IMR-90 (cell line): ENCODE results near the gene WAC. TPM values are rescaled to one million over a fixed set of nuclear protein-coding genes. Genes with fewer than 3 reads are reported as not detected.

ENCODE experiments used
- ATAC-seq: fragments of 200-7000 bp; cut with Tn5 transposase; 2 replicates; pipeline ENCODE4 v1.9.1; 2020; ENCODE audit warnings: low read depth, mild to moderate bottlenecking, moderate library complexity
- BruUV-seq: library from RNA; stranded (reverse); fragments of 400-500 nt; replicated peaks from 2 replicates; lab custom pipeline; 2021; lab: Mats Ljungman, UMichigan
- CTCF ChIA-PET: fragments of 300-600 bp; formaldehyde crosslinking; extraction: SDS; loops from one replicate; lab custom pipeline; 2021; ENCODE audit warnings: antibody characterized with exemption; lab: Yijun Ruan, JAX
- POLR2A ChIA-PET: fragments of 300-600 bp; sonication (Branson Sonifier 250); formaldehyde crosslinking; loops from one replicate; lab custom pipeline; 2022; ENCODE audit warnings: antibody characterized with exemption; ENCODE audit not compliant: unreplicated experiment; lab: Charles Lee
- DNase-seq: peaks from one replicate; pipeline ENCODE4 v3.0.0; 2013
- H2AFZ ChIP-seq: replicated peaks from 2 replicates; pipeline ENCODE3; 2013; ENCODE audit warnings: low read length, mild to moderate bottlenecking; ENCODE audit not compliant: poor library complexity
- H2AK5ac ChIP-seq: 2 replicates; pipeline ENCODE4 v1.6.1; 2013; ENCODE audit warnings: low read depth, low read length, inconsistent platforms
- H2AK9ac ChIP-seq: replicated peaks from 2 replicates; pipeline ENCODE3; 2013; ENCODE audit warnings: mild to moderate bottlenecking, low read depth, low read length, moderate library complexity; ENCODE audit not compliant: poor library complexity
- H2BK120ac ChIP-seq: 2 replicates; pipeline ENCODE4 v1.6.1; 2013; ENCODE audit warnings: low read depth, low read length, inconsistent platforms
- H2BK15ac ChIP-seq: 3 replicates; pipeline ENCODE4 v1.6.1; 2013; ENCODE audit warnings: low read depth, low read length, inconsistent platforms
- H2BK20ac ChIP-seq: 2 replicates; pipeline ENCODE4 v1.6.1; 2013; ENCODE audit warnings: low read depth, mild to moderate bottlenecking, inconsistent platforms, low read length, moderate library complexity
- H2BK5ac ChIP-seq: 2 replicates; pipeline ENCODE4 v1.6.1; 2013; ENCODE audit warnings: mild to moderate bottlenecking, low read depth, low read length, inconsistent platforms; ENCODE audit not compliant: poor library complexity, severe bottlenecking
- H3K14ac ChIP-seq: replicated peaks from 2 replicates; pipeline ENCODE4 v1.6.1; 2013; ENCODE audit warnings: low read depth, low read length, inconsistent platforms
- H3K18ac ChIP-seq: 2 replicates; pipeline ENCODE4 v1.6.1; 2013; ENCODE audit warnings: low read depth, low read length, control low read depth
- H3K23ac ChIP-seq: 2 replicates; pipeline ENCODE4 v1.6.1; 2013; ENCODE audit warnings: low read depth, low read length, inconsistent platforms
- H3K27ac ChIP-seq: 2 replicates; pipeline ENCODE4 v1.5.1; 2013; ENCODE audit warnings: mild to moderate bottlenecking, control low read depth, low read length; ENCODE audit not compliant: insufficient read depth
- H3K27me3 ChIP-seq: 2 replicates; pipeline ENCODE4 v1.6.1; 2013; ENCODE audit warnings: low read length; ENCODE audit not compliant: control insufficient read depth, insufficient read depth
- H3K36me3 ChIP-seq: 2 replicates; pipeline ENCODE4 v1.6.1; 2013; ENCODE audit warnings: low read length, mixed read lengths; ENCODE audit not compliant: control insufficient read depth, insufficient read depth
- H3K4ac ChIP-seq: 2 replicates; pipeline ENCODE4 v1.6.1; 2013; ENCODE audit warnings: low read depth, low read length, inconsistent platforms
- H3K4me1 ChIP-seq: 2 replicates; pipeline ENCODE4 v1.6.1; 2013; ENCODE audit warnings: low read length, mixed read lengths; ENCODE audit not compliant: control insufficient read depth, insufficient read depth
- H3K4me2 ChIP-seq: 2 replicates; pipeline ENCODE4 v1.6.1; 2013; ENCODE audit warnings: low read depth, mild to moderate bottlenecking, control low read depth, low read length, moderate library complexity
- H3K4me3 ChIP-seq: 2 replicates; pipeline ENCODE4 v1.5.1; 2013; ENCODE audit warnings: low read depth, mild to moderate bottlenecking, control low read depth, low read length, moderate library complexity; ENCODE audit not compliant: insufficient read depth
- H3K56ac ChIP-seq: 2 replicates; pipeline ENCODE4 v1.6.1; 2013; ENCODE audit warnings: low read length, inconsistent platforms; ENCODE audit not compliant: insufficient read depth; ENCODE audit errors: extremely low read depth
- H3K79me1 ChIP-seq, 2 experiments: 2 replicates each; pipeline ENCODE4 v1.6.1; 2013; ENCODE audit warnings: low read length in 2 of 2, inconsistent platforms in 1 of 2, low read depth in 1 of 2
- H3K9ac ChIP-seq: 2 replicates; pipeline ENCODE4 v1.6.1; 2013; ENCODE audit warnings: low read depth, low read length, control low read depth
- H3K9me1 ChIP-seq: 2 replicates; pipeline ENCODE4 v1.6.1; 2013; ENCODE audit warnings: low read length, inconsistent platforms; ENCODE audit not compliant: insufficient read depth
- H3K9me3 ChIP-seq: 2 replicates; pipeline ENCODE4 v1.6.1; 2013; ENCODE audit warnings: low read length; ENCODE audit not compliant: control insufficient read depth, insufficient read depth
- H4K20me1 ChIP-seq: 2 replicates; pipeline ENCODE4 v1.6.1; 2013; ENCODE audit warnings: low read length, inconsistent platforms; ENCODE audit not compliant: insufficient read depth
- H4K5ac ChIP-seq: 2 replicates; pipeline ENCODE4 v1.6.1; 2013; ENCODE audit warnings: mild to moderate bottlenecking, low read depth, low read length, control low read depth
- H4K8ac ChIP-seq, 2 experiments: 2 replicates each; pipeline ENCODE4 v1.6.1; 2013; ENCODE audit warnings: low read depth in 2 of 2, low read length in 2 of 2, control low read depth in 1 of 2, inconsistent platforms in 1 of 2
- H4K91ac ChIP-seq: 2 replicates; pipeline ENCODE4 v1.6.1; 2013; ENCODE audit warnings: low read depth, low read length, inconsistent platforms; ENCODE audit not compliant: insufficient read depth
- CHD1 ChIP-seq: IDR thresholded peaks from 2 replicates; pipeline ENCODE4 v1.6.1; 2012; ENCODE audit warnings: low read depth, low read length, improper control_type of control experiment
- RFX5 ChIP-seq: IDR thresholded peaks from 2 replicates; pipeline ENCODE4 v1.8.0; 2012; ENCODE audit warnings: low read depth, mild to moderate bottlenecking, low read length, moderate library complexity
- USF2 ChIP-seq: fragments of 150-350 bp; IDR thresholded peaks from 2 replicates; pipeline ENCODE4 v1.6.1; 2017; ENCODE audit warnings: mild to moderate bottlenecking, antibody characterized with exemption, low read length, low read depth
- WGBS, 2 experiments: methylation state at CpG; one replicate each; pipeline versions ENCODE4 v1.1.5 to v1.1.7; 2013; ENCODE audit warnings: missing lambda C conversion rate in 2 of 2; ENCODE audit not compliant: insufficient read length in 1 of 2; ENCODE audit errors: extremely low coverage in 2 of 2; 5-methylcytosine and 5-hydroxymethylcytosine counted together
- dilution Hi-C: fragments of 300-500 bp; cut with HindIII; formaldehyde crosslinking; loops from one replicate; pipeline ENCODE4 v1.14.3; 2018; ENCODE audit warnings: low sequenced_read_pairs; ENCODE audit not compliant: unreplicated experiment
- in situ Hi-C: fragments of 300-500 bp; cut with MboI; formaldehyde crosslinking; loops from 3 replicates; pipeline ENCODE4 v1.14.3; 2019; ENCODE audit warnings: low sequenced_read_pairs, inconsistent platforms, mixed read lengths
- intact Hi-C: fragments of 100-400 bp; cut with micrococcal nuclease; formaldehyde crosslinking; loops from 2 replicates; pipeline ENCODE4 v1.10.0; 2022
- polyA plus RNA-seq, 3 experiments: library from polyadenylated mRNA; depleted of rRNA; stranded (reverse); fragments of >200 nt; gene quantifications; 2 replicates each; pipeline ENCODE4 v1.2.3, GENCODE V29; 2012; ENCODE audit warnings: low replicate concordance in 1 of 3
- total RNA-seq: library from RNA; depleted of rRNA; stranded (reverse); fragments of >200 nt; gene quantifications from 2 replicates; pipeline ENCODE4 v1.2.3, GENCODE V29; 2012

WAC gene
- total and polyA plus RNA-seq, 2 of the 4 experiments (the other 2 are of a cell fraction): 39.6 to 52.2 TPM

DNA sequence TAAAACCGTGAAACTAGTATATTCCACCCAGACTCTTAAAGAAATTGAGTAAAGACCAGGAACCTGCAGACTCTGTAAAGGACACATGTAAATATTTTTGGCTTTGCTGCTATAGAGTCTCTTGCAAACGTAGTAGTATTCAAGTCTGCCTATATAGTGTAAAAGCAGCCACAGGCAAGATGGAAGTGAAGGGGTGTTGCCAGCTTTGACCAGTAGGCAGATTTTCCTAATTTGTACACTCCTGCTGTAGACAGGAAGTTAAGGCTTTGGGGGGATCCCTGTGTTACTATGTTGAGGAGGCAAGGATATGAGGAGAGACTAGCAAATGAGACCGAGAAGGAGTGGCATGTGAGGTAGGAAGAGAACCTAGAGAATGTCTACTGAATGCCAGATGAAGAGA, 27.7 kb downstream of the WAC start:
- Histone ChIP-seq H4K8ac (no peak overlapping the region), H3K27me3 (no peaks in the 10 kb centered on the region), H3K9me3 (no peaks in the 10 kb centered on the region), H2AK9ac (no peak overlapping the region), H3K27ac (no peak overlapping the region), H3K4ac (no peak overlapping the region), H4K20me1 (peaks cover 92% of the 10 kb centered on the region), H2BK20ac (no peak overlapping the region), H2BK120ac (no peak overlapping the region), H2AK5ac (no peak overlapping the region), H2BK15ac (no peak overlapping the region), H3K14ac (no peak overlapping the region), H3K9ac (no peak overlapping the region), H4K5ac (no peak overlapping the region), H3K4me1 (peaks cover 4% of the 10 kb centered on the region), H3K18ac (no peak overlapping the region), H3K9me1 (peaks cover 17% of the 10 kb centered on the region), H3K23ac (no peak overlapping the region), H3K36me3 (peaks cover 17% of the 10 kb centered on the region), H3K4me2 (no peak overlapping the region), H2BK5ac (no peak overlapping the region), H4K91ac (no peak overlapping the region), H3K56ac (no peak overlapping the region), H3K79me1 (peaks cover 23 to 71% of the 10 kb centered on the region in 2 experiments), H3K4me3 (no peak overlapping the region), H2AFZ (no peak overlapping the region)
- intact Hi-C loops: no loop called here
- in situ Hi-C loops: no loop called here
- dilution Hi-C loops: no loop called here
- WGBS, 2 experiments: 100% methylated on average over 2 of the region's 3 CpGs; no CpG with 5 or more reads in 1 of the 2 experiments
- TF ChIP-seq USF2 (no peak), CHD1 (no peak), RFX5 (no peak)
- DNase-seq: no peak
- no peak for ATAC-seq
- ChIA-PET POLR2A (no interaction called here), CTCF (no interaction called here)
- BruUV-seq: no TSS peak
